Measurements from ENCODE around the gene SLC22A4.

- no peak for TF ChIP-seq CTCF (IDR thresholded peaks at IDR 0.05)
- no peak for TF ChIP-seq ZFX (IDR thresholded peaks at IDR 0.05; ENCODE audit: borderline replicate concordance)
These were observed 25.2 kb upstream of the SLC22A4 start for GRCh38 chr5:132268769-132269551.

All from 22Rv1 (cell line).